Stimulated activated naive CD8-positive, alpha-beta T cell treated with anti-CD3 and anti-CD28 coated beads, Interleukin-15, Interleukin-2, amounts not matched to agents 100 ng/mL and 50 ng/mL, for 24 hours (primary cell): ENCODE measurements around the gene INSM1.
A peak's percentile ranks its signal among the peaks of the same experiment; 100 is the strongest.

ENCODE experiments used
- H3K27ac Mint-ChIP-seq: one replicate; pipeline ENCODE4 v1.8.0; 2021; ENCODE audit warnings: mild to moderate bottlenecking, mixed read lengths
- H3K27me3 Mint-ChIP-seq: one replicate; pipeline ENCODE4 v1.8.0; 2021; ENCODE audit warnings: mixed read lengths
- H3K36me3 Mint-ChIP-seq: one replicate; pipeline ENCODE4 v1.8.0; 2021; ENCODE audit warnings: low read depth, mixed read lengths
- H3K4me1 Mint-ChIP-seq: one replicate; pipeline ENCODE4 v1.8.0; 2021; ENCODE audit warnings: low read depth, mixed read lengths
- H3K4me3 Mint-ChIP-seq: one replicate; pipeline ENCODE4 v1.8.0; 2021; ENCODE audit warnings: mild to moderate bottlenecking, mixed read lengths
- H3K9me3 Mint-ChIP-seq: one replicate; pipeline ENCODE4 v1.8.0; 2021; ENCODE audit warnings: mixed read lengths

Gene INSM1

DNA sequence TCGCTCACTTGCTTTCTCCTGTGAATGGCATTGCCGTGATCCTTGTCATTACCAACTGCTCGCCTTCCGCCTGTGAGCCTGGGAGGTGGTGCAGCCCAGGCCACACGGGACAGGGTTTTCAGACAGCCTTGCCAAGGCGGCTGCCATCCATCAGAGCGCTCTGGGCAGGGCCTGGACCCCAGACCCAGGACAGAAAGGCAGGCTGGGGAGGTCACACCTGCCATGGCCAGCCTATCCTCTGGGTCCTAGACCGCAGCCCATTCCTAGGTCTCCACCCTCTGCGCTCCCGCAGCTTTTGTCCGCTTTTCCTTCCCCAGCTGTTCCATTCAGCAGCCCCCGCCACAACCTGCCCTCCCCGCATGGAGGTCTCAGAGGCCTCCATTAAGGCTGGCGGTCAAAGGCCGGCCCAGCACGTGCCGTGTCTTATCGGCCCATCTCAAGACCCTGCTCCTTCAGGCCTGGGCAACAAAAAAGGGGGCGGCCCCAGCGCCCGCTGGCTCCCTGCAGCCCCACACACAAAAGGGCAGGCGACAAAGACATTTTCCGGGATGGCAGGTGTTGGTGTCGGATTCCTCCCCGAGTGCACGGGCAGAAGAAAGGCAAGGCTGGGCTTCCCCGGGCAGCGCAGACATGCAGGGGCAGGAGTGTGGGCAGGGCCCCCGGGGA is 28.1 kb downstream of the INSM1 start:
- no peaks in the 10 kb centered on the region for H3K4me1 Mint-ChIP-seq
- peaks cover 4% of the 10 kb centered on the region for H3K36me3 Mint-ChIP-seq
- H3K4me3 Mint-ChIP-seq, result no peak overlapping the region
- H3K27ac Mint-ChIP-seq, result no peak overlapping the region
- no peaks in the 10 kb centered on the region for H3K9me3 Mint-ChIP-seq
- no peaks in the 10 kb centered on the region for H3K27me3 Mint-ChIP-seq

- H3K4me1 Mint-ChIP-seq, result no peaks in the 10 kb centered on the region
- H3K9me3 Mint-ChIP-seq, result no peaks in the 10 kb centered on the region
- H3K4me3 Mint-ChIP-seq, result no peak overlapping the region
- no peak overlapping the region for H3K27ac Mint-ChIP-seq
- peaks cover 4% of the 10 kb centered on the region for H3K36me3 Mint-ChIP-seq
- H3K27me3 Mint-ChIP-seq, result no peaks in the 10 kb centered on the region
These were observed 28.9 kb downstream of the INSM1 start for GRCh38 chr20:20396794-20397193.

DNA sequence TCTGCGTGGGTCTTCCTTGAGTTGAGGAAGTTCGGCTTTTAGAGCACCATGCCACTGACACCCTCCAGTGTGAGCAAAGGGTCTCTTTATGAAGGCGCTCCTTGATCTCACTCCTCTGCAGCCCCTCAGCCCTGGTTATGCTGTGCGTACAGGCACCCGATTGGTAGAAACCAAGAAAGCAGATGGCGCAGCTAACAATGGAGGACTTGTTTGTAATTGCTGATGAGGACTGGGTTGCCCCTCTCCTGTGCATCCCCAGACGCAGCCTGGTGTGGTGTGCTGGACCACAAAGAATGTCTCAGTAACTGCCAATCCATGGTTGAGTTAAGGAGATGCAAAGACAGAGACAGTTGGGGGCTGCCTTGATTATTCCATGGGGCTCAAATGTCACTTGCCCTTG is 30.2 kb downstream of the INSM1 start:
- no peaks in the 10 kb centered on the region for H3K27me3 Mint-ChIP-seq
- no peak overlapping the region for H3K4me3 Mint-ChIP-seq
- H3K27ac Mint-ChIP-seq, result no peak overlapping the region
- peaks cover 8% of the 10 kb centered on the region for H3K36me3 Mint-ChIP-seq
- H3K9me3 Mint-ChIP-seq, result no peaks in the 10 kb centered on the region
- no peaks in the 10 kb centered on the region for H3K4me1 Mint-ChIP-seq

DNA sequence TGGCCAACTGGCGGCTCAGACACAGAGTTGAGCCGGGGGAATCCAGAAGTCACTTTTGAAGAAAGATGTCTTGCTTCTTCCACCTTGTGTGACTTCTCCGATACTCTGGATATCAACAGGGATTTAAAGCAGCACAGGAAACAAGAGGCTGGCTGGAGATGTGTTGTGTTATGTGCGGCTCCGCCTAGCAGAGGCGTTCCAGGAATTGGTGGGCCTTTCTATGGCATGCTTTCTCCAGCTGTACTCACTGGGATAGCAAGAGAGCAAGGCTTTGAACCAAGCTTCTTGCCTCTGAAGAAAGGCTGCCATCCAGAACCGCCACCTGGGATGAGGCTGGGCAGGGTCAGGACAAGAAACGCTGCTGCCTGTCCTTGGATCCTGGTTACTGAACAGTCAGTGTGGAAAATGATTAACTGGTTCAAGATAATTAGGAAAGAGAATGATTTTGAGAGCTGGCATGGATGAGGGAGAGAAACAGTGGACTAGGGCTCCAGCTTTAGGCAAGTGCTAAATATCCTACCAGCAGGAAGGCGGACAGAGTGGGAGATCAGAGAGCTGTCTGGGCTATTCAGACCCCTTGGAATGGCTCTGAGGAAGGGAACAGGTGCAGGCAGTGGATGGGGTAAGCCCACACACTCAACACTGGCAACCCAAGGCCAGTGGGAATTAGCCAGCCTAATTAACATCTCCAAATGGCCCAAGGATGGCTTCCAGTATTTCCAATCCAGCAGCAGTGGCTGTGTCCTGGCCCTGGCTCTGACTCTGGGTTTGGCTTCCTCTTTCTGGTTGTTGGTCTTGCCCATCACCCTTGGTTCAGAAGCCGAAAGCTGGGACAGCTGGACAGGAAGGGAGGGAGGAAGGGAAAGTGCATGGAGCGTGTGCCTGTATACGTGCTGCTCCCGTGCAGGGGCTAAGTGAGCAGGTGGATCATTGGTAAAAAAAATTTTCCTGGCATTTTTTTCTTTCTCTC is 31.9 kb downstream of the INSM1 start:
- H3K9me3 Mint-ChIP-seq, result no peaks in the 10 kb centered on the region
- H3K36me3 Mint-ChIP-seq, result peaks cover 9% of the 10 kb centered on the region
- no peak overlapping the region for H3K27ac Mint-ChIP-seq
- H3K4me3 Mint-ChIP-seq, result no peak overlapping the region
- H3K4me1 Mint-ChIP-seq, result no peaks in the 10 kb centered on the region
- no peaks in the 10 kb centered on the region for H3K27me3 Mint-ChIP-seq

DNA sequence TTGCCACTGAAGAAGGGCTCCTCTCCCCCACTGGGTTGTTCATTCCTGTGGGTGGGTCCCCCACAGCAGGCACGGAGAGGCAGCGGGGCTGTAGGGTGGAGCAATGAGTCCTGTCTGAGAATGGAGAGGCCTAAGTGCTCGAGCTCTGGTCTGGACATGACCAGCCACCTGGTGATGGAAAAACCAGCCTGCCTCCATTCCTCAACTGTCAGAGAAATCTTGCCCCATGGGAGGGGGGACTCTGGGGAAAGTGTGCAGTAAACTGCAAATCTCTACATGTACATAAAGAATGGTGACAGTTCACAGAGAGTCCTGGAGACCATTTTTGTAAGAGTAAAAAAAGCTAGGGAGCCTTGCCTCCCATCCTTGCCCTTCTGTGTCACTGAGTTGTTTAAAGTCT is 34.1 kb downstream of the INSM1 start:
- Mint-ChIP-seq H3K27me3 (no peaks in the 10 kb centered on the region), H3K9me3 (no peaks in the 10 kb centered on the region), H3K27ac (no peak overlapping the region), H3K4me3 (no peak overlapping the region), H3K4me1 (peaks cover 3% of the 10 kb centered on the region), H3K36me3 (peaks cover 8% of the 10 kb centered on the region)

GRCh38 chr20:20404633-20405032 is 36.7 kb downstream of the INSM1 start:
- peaks cover 16% of the 10 kb centered on the region for H3K36me3 Mint-ChIP-seq
- peaks cover 3% of the 10 kb centered on the region for H3K4me1 Mint-ChIP-seq
- H3K27me3 Mint-ChIP-seq, result no peaks in the 10 kb centered on the region
- H3K4me3 Mint-ChIP-seq, result no peak overlapping the region
- no peak overlapping the region for H3K27ac Mint-ChIP-seq
- H3K9me3 Mint-ChIP-seq, result no peaks in the 10 kb centered on the region

GRCh38 chr20:20405623-20406022 is 37.7 kb downstream of the INSM1 start:
- Mint-ChIP-seq H3K27ac (no peak overlapping the region), H3K36me3 (peaks cover 20% of the 10 kb centered on the region), H3K9me3 (no peaks in the 10 kb centered on the region), H3K27me3 (no peaks in the 10 kb centered on the region), H3K4me1 (peaks cover 3% of the 10 kb centered on the region), H3K4me3 (no peak overlapping the region)

DNA sequence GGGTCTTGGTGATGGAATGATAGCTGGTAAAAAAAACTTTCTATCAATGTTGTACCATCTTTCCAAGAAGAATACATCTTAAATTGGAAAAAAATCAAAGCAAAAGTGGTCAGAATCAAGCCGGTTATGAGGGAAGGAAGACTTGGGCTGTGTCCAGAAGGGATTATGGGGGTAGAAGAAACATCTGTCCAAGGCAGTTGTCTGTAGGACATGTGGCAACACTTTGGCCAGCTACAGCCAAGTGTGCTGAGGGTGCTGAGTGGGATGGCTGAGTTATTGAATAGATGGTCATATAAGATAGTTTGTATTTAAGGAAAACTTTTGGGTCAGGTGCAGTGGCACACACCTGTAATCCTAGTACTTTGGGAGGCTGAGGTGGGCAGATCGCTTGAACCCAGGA is 38.4 kb downstream of the INSM1 start:
- peaks cover 3% of the 10 kb centered on the region for H3K4me1 Mint-ChIP-seq
- peak overlapping the region; percentile 60 for H3K27ac Mint-ChIP-seq
- H3K4me3 Mint-ChIP-seq, result no peak overlapping the region
- H3K9me3 Mint-ChIP-seq, result no peaks in the 10 kb centered on the region
- peaks cover 25% of the 10 kb centered on the region for H3K36me3 Mint-ChIP-seq
- H3K27me3 Mint-ChIP-seq, result no peaks in the 10 kb centered on the region

DNA sequence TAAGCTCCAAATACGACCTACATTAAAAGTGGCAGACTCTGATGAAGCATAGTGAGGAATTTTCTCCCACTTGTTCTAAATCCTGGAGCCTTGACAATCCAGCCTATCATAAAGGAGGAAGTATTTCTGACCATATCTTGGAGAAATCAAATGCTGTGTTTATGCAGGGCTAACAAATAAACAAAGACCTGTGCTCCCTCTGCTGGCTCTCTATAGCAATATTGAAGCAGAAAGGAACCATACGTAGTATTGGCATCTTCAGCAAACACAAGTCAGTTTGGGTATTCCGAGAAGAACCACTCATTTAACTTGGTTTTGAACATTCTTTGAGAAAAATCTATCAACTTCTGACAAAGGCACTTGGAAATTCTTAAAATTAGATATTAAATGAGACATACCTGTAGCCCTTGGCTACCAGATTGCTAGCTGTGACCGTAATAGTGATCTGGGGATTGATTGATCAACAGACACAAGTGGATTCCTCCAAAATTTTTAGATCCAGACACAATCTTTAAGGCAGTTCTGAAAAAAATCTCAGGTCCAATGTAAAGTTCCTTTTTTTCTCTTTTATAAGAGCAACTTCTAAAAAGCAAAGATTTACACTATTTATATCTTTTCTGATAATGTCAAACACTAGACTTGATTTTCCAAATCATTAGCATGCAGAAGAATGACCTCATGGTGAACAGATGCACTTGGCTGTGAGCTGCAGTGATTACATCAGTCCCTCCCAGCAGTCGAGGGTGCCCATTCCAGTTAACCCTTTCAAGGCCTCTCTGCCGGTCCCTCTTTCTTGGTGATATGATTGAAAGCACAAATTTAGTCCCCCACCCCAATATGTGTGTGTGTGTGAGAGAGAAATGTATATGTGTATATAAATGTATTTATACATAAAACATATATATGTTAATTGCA is 40.2 kb downstream of the INSM1 start:
- H3K4me1 Mint-ChIP-seq, result peaks cover 19% of the 10 kb centered on the region
- no peak overlapping the region for H3K4me3 Mint-ChIP-seq
- H3K36me3 Mint-ChIP-seq, result peaks cover 29% of the 10 kb centered on the region
- no peaks in the 10 kb centered on the region for H3K9me3 Mint-ChIP-seq
- no peaks in the 10 kb centered on the region for H3K27me3 Mint-ChIP-seq
- H3K27ac Mint-ChIP-seq, result no peak overlapping the region

DNA sequence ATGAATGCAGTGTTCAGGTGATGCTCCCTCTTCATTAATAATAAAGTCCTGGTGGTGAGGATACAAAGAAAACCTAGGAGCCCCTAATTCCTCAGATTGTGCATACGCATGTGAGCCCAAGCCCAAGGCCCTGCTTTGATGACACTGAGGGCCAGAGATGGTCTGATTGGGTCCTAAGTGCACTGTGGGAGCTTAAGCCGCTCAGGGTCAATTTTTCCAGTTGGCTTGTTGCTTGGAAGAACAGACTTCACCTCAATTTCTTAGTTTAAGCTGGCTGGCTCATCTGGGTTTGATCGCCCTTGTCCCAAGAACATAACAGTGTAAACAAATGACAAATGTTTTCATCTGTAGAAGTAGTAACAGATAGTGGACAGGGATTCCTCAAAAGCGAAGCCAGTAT is 41.4 kb downstream of the INSM1 start:
- Mint-ChIP-seq H3K4me1 (peaks cover 28% of the 10 kb centered on the region), H3K27me3 (no peaks in the 10 kb centered on the region), H3K9me3 (no peaks in the 10 kb centered on the region), H3K4me3 (peak overlapping the region; percentile 24), H3K27ac (no peak overlapping the region), H3K36me3 (peaks cover 29% of the 10 kb centered on the region)

DNA sequence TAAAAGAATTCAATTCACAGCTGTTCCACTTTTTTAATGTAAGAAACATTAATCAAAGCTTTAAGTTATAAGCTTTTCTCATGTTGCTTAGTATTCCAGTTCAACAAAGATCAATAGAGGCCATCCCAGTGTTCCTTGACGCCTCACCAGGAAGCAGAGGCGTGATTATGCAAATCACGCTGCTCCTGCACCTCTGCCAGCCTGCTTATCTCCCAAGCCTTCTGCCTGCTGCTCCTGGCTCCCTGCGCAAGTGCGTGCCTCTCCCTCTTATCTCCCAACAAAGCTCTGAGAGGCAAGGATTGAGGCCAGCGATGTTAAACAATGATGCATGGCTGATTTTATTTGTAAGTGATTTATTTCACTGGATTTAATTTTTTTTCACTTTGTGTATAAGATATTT is 42.8 kb downstream of the INSM1 start:
- Mint-ChIP-seq H3K27me3 (no peaks in the 10 kb centered on the region), H3K4me3 (peak overlapping the region; percentile 76), H3K9me3 (no peaks in the 10 kb centered on the region), H3K36me3 (peaks cover 31% of the 10 kb centered on the region), H3K27ac (peak overlapping the region; percentile 91), H3K4me1 (peaks cover 39% of the 10 kb centered on the region)

DNA sequence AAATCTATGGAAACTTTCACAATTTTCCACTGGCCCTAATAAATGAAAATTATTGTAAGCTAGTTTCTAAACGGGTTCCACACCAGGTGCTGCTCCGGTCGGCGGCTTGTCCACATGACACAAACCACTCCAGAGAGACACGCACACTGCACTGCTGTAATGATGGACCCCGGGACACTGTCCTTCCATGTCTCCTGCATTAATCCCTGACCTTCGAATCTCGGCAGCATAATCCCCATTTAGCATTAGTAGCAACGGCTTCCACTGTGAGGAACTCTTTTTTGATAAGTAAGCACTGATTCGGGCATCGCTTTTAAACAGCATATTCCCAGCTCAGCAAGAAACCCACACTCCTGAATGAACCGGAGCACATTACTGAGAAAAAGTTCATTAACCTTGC is 43.5 kb downstream of the INSM1 start:
- Mint-ChIP-seq H3K4me3 (peak overlapping the region; percentile 76), H3K4me1 (peaks cover 45% of the 10 kb centered on the region), H3K9me3 (no peaks in the 10 kb centered on the region), H3K27me3 (no peaks in the 10 kb centered on the region), H3K27ac (peak overlapping the region; percentile 91), H3K36me3 (peaks cover 38% of the 10 kb centered on the region)

- H3K4me3 Mint-ChIP-seq, result peak overlapping the region; percentile 76
These were observed 43.9 kb downstream of the INSM1 start for GRCh38 chr20:20411836-20412235.

DNA sequence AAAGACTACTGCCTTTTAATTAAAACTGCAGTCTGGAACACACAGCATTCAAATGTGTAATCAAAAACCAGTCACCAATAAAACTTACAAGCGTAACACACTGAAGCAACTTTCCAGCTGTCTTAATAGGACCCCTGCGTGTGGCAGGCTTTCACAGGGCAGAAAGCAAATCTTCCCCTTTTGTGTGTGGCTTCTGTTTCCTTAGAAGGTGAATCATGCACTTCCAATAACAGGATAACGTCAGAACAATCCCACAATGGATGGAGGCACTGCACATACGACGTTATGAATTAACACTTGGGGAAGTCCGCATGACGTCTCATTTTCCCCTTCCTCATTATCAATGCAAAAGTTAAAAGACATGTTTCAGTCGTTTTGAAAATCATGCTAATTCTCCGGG is 44.8 kb downstream of the INSM1 start:
- no peaks in the 10 kb centered on the region for H3K9me3 Mint-ChIP-seq

More at GRCh38 chr20:20411836-20412235, 43.9 kb downstream of the INSM1 start:
- peak overlapping the region; percentile 91 for H3K27ac Mint-ChIP-seq
- no peaks in the 10 kb centered on the region for H3K27me3 Mint-ChIP-seq
- H3K4me1 Mint-ChIP-seq, result peaks cover 46% of the 10 kb centered on the region
- H3K9me3 Mint-ChIP-seq, result no peaks in the 10 kb centered on the region
- peaks cover 37% of the 10 kb centered on the region for H3K36me3 Mint-ChIP-seq

More for the DNA sequence above, 44.8 kb downstream of the INSM1 start:
- Mint-ChIP-seq H3K4me3 (peak overlapping the region; percentile 76), H3K27me3 (no peaks in the 10 kb centered on the region), H3K36me3 (peaks cover 39% of the 10 kb centered on the region), H3K27ac (peak overlapping the region; percentile 91), H3K4me1 (peaks cover 55% of the 10 kb centered on the region)
